Activated T-cell treated with anti-CD3 and anti-CD28 coated beads, Interleukin-2, amount 50 U/mL, for 48 hours (primary cell): ENCODE results near the gene SLCO3A1.
A peak's percentile ranks its signal among the peaks of the same experiment; 100 is the strongest.

ENCODE experiments used
- DNase-seq, 2 experiments: peaks; one replicate each; pipeline ENCODE4 v3.0.0-alpha.2; 2020

SLCO3A1 gene

GRCh38 chr15:91916051-91916450 is 62.5 kb downstream of the SLCO3A1 start:
- DNase-seq = no peak

GRCh38 chr15:91917686-91918360 is 64.3 kb downstream of the SLCO3A1 start:
- no peak for DNase-seq

GRCh38 chr15:91919014-91919534 is 65.6 kb downstream of the SLCO3A1 start:
- no peak for DNase-seq

- no peak for DNase-seq
Measured at GRCh38 chr15:91921188-91921842, 67.8 kb downstream of the SLCO3A1 start.

GRCh38 chr15:91921843-91922198 is 68.3 kb downstream of the SLCO3A1 start:
- no peak for DNase-seq

GRCh38 chr15:91922646-91923547 is 69.4 kb downstream of the SLCO3A1 start:
- DNase-seq = no peak

- DNase-seq = no peak
Measured at GRCh38 chr15:91924183-91924582, 70.7 kb downstream of the SLCO3A1 start.

GRCh38 chr15:91924837-91925495 is 71.5 kb downstream of the SLCO3A1 start:
- DNase-seq = no peak

GRCh38 chr15:91925794-91926193 is 72.3 kb downstream of the SLCO3A1 start:
- no peak for DNase-seq

GRCh38 chr15:91926908-91927270 is 73.4 kb downstream of the SLCO3A1 start:
- DNase-seq = no peak

- DNase-seq = no peak
Measured at GRCh38 chr15:91927585-91927984, 74.1 kb downstream of the SLCO3A1 start.

- no peak for DNase-seq
Measured at GRCh38 chr15:91928675-91929074, 75.2 kb downstream of the SLCO3A1 start.

GRCh38 chr15:91929509-91929908 is 76.0 kb downstream of the SLCO3A1 start:
- DNase-seq = no peak

GRCh38 chr15:91930092-91930491 is 76.6 kb downstream of the SLCO3A1 start:
- no peak for DNase-seq

- no peak for DNase-seq
Measured at GRCh38 chr15:91936182-91936775, 82.8 kb downstream of the SLCO3A1 start.

GRCh38 chr15:91936927-91937326 is 83.4 kb downstream of the SLCO3A1 start:
- no peak for DNase-seq

- DNase-seq = no peak
Measured at GRCh38 chr15:91938136-91938535, 84.6 kb downstream of the SLCO3A1 start.

- DNase-seq = no peak
Measured at GRCh38 chr15:91939403-91939831, 85.9 kb downstream of the SLCO3A1 start.

GRCh38 chr15:91940496-91941381 is 87.2 kb downstream of the SLCO3A1 start:
- DNase-seq = peak in 1 of 2 experiments; percentile 21

- DNase-seq = no peak
Measured at GRCh38 chr15:91941871-91942658, 88.6 kb downstream of the SLCO3A1 start.
